GM19324 (cell line): Measurements from ENCODE around the gene MAGI2.

ENCODE experiments used
- ATAC-seq: cut with Tn5 transposase; IDR thresholded peaks from one replicate; pipeline ENCODE4 v1.9.1; 2021; ENCODE audit warnings: mild to moderate bottlenecking, moderate library complexity; ENCODE audit not compliant: unreplicated experiment, low FRiP score

Gene MAGI2

GRCh38 chr7:78702770-78703169 is 750.7 kb downstream of the MAGI2 start:
- no peak for ATAC-seq

- ATAC-seq: no peak
Observed at GRCh38 chr7:78695826-78696225, 757.6 kb downstream of the MAGI2 start.

- no peak for ATAC-seq
Observed at GRCh38 chr7:78691584-78691983, 761.9 kb downstream of the MAGI2 start.

GRCh38 chr7:78690174-78690573 is 763.3 kb downstream of the MAGI2 start:
- ATAC-seq: no peak

- no peak for ATAC-seq
Observed at GRCh38 chr7:78688376-78688775, 765.1 kb downstream of the MAGI2 start.

- ATAC-seq: no peak
Observed at GRCh38 chr7:78686189-78686588, 767.3 kb downstream of the MAGI2 start.

- ATAC-seq: no peak
Observed at GRCh38 chr7:78684201-78684600, 769.3 kb downstream of the MAGI2 start.

- ATAC-seq: no peak
Observed at GRCh38 chr7:78683566-78683965, 769.9 kb downstream of the MAGI2 start.

- ATAC-seq: no peak
Observed at GRCh38 chr7:78679112-78679876, 774.2 kb downstream of the MAGI2 start.

- ATAC-seq: no peak
Observed at GRCh38 chr7:78677391-78677790, 776.1 kb downstream of the MAGI2 start.

- no peak for ATAC-seq
Observed at GRCh38 chr7:78675511-78675910, 778.0 kb downstream of the MAGI2 start.

GRCh38 chr7:78673272-78673671 is 780.2 kb downstream of the MAGI2 start:
- ATAC-seq: no peak

GRCh38 chr7:78662939-78663338 is 790.5 kb downstream of the MAGI2 start:
- no peak for ATAC-seq

- ATAC-seq: no peak
Observed at GRCh38 chr7:78649976-78650375, 803.5 kb downstream of the MAGI2 start.

GRCh38 chr7:78649236-78649635 is 804.2 kb downstream of the MAGI2 start:
- ATAC-seq: no peak

GRCh38 chr7:78642751-78643150 is 810.7 kb downstream of the MAGI2 start:
- no peak for ATAC-seq

GRCh38 chr7:78638364-78638763 is 815.1 kb downstream of the MAGI2 start:
- no peak for ATAC-seq

GRCh38 chr7:78636727-78637126 is 816.7 kb downstream of the MAGI2 start:
- no peak for ATAC-seq

- no peak for ATAC-seq
Observed at GRCh38 chr7:78635026-78635793, 818.3 kb downstream of the MAGI2 start.

- no peak for ATAC-seq
Observed at GRCh38 chr7:78634093-78634492, 819.4 kb downstream of the MAGI2 start.

- no peak for ATAC-seq
Observed at GRCh38 chr7:78620920-78621319, 832.5 kb downstream of the MAGI2 start.

GRCh38 chr7:78616539-78616938 is 836.9 kb downstream of the MAGI2 start:
- no peak for ATAC-seq
